Adrenal gland (tissue), 12 donors: Measurements from ENCODE around the gene KANSL2. TPM values are rescaled to one million over a fixed set of nuclear protein-coding genes. Genes with fewer than 3 reads are reported as not detected.
"Not testable (repeated sequence)": the region's sequence is repeated elsewhere in the genome, so short reads cannot be mapped to it uniquely, and the experiment has no call there.

Experiments
- DNase-seq, 7 donors: peaks; one replicate each; pipeline ENCODE4 v3.0.0-alpha.2; 2019 to 2020
- H3K27ac ChIP-seq, 5 donors: fragments of 200-600 bp; sonication (generic) in 4 of 5; 1 replicate in 3 of 5; 2 replicates in 2 of 5; pipeline versions ENCODE4 v1.5.1 to v1.8.0; 2016 to 2020; ENCODE audit warnings: mild to moderate bottlenecking in 1 of 5
- H3K27me3 ChIP-seq: fragments of 200-600 bp; 2 replicates; pipeline ENCODE4 v1.8.0; 2021
- H3K36me3 ChIP-seq, 2 donors: fragments of 200-600 bp; replicated peaks in 1 of 2; 1 replicate in 1 of 2; 2 replicates in 1 of 2; pipeline versions ENCODE4 v1.5.1 to v1.8.0; 2018 to 2022
- H3K4me1 ChIP-seq, 2 donors: fragments of 200-600 bp; replicated peaks in 1 of 2; 1 replicate in 1 of 2; 2 replicates in 1 of 2; pipeline versions ENCODE4 v1.5.1 to v1.8.0; 2018 to 2021
- H3K4me3 ChIP-seq, 4 donors: fragments of 200-600 bp; sonication (generic) in 3 of 4; one replicate each; pipeline ENCODE4 v1.5.1; 2016 to 2018
- H3K9me3 ChIP-seq, 3 donors: fragments of 200-600 bp; sonication (generic) in 1 of 3; replicated peaks in 1 of 3; 1 replicate in 2 of 3; 2 replicates in 1 of 3; pipeline versions ENCODE4 v1.5.1 to v1.8.0; 2016 to 2021
- CTCF ChIP-seq, 6 experiments: fragments of 450-650 bp in 4 of 6; fragments of 200-600 bp in 2 of 6; sonication (generic) in 1 of 6; IDR thresholded peaks; 1 replicate in 5 of 6; 2 replicates in 1 of 6; pipeline versions ENCODE4 v1.5.1 to v1.8.0; 2016 to 2021; ENCODE audit warnings: antibody characterized with exemption in 6 of 6, mild to moderate bottlenecking in 2 of 6, moderate library complexity in 1 of 6
- POLR2A ChIP-seq, 2 donors: fragments of 450-650 bp; IDR thresholded peaks; one replicate each; pipeline ENCODE4 v1.6.1; 2017; ENCODE audit warnings: antibody characterized with exemption in 2 of 2, mild to moderate bottlenecking in 2 of 2, moderate library complexity in 1 of 2
- WGBS, 4 donors: extraction: QIAGEN DNeasy Blood & Tissue Kit in 2 of 4; methylation state at CpG; one replicate each; pipeline versions ENCODE4 v1.1.5 to v1.1.7; 2013 to 2017; 5-methylcytosine and 5-hydroxymethylcytosine counted together
- intact Hi-C, 2 donors: fragments of 100-400 bp; cut with DNase I; formaldehyde crosslinking; loops; one replicate each; pipeline versions ENCODE4 v1.14.1 to v1.15.0; 2022 to 2023
- polyA plus RNA-seq, 3 donors: library from polyadenylated mRNA; stranded (reverse); fragments of 200-250 nt in 2 of 3; fragments of 350-450 nt in 1 of 3; fragmentation: Illumina TruSeq in 1 of 3; extraction: RNeasy Lipid Tissue Mini Kit (QIAGEN cat#74804) in 1 of 3; gene quantifications; one replicate each; pipeline ENCODE4 v1.2.3, GENCODE V29; 2013 to 2014
- total RNA-seq, 9 donors: library from RNA; depleted of rRNA in 4 of 9; stranded (reverse); fragments of >200 nt in 4 of 9; fragments of 120-200 nt in 1 of 9; fragmentation: NEBNext Ultra II Directional in 1 of 9; extraction: Animal tissue kit (Norgen Biotek cat#: 25700) in 1 of 9; gene quantifications; one replicate each; pipeline versions ENCODE4 v1.1.0 to v1.2.4, GENCODE V29; 2013 to 2023
- donor health status: healthy with polysubstance abuse.
- donor health status: Bipolar disorder and iron deficiency.
- donor health status: DM: yes; HTN: yes; CAD: no.
- donor health status: DM: no; HTN: no; CAD: no.
- donor health status: DM: no; HTN: no; CAD: no.
- donor health status: DM: yes; HTN: yes; CAD: no.

KANSL2 gene
- total and polyA plus RNA-seq, 12 donors: 21.3 to 67.6 (median 26.9) TPM

GRCh38 chr12:48643011-48643410 is 39.0 kb downstream of the KANSL2 start:
- H3K27ac ChIP-seq: no peak overlapping the region
- WGBS, 4 donors: 91 to 98% (median 95%) methylated on average over 2 of the region's 2 CpGs
- H3K4me3 ChIP-seq: no peak overlapping the region
- no peaks in the 10 kb centered on the region for H3K4me1 ChIP-seq
- no peaks in the 10 kb centered on the region for H3K9me3 ChIP-seq
- H3K27me3 ChIP-seq: no peaks in the 10 kb centered on the region
- H3K36me3 ChIP-seq: peaks cover 0 to 4% of the 10 kb centered on the region in 2 donors
- no peak for TF ChIP-seq POLR2A (IDR thresholded peaks at IDR 0.05)
- intact Hi-C loops: no loop called here
- DNase-seq: no peak

GRCh38 chr12:48641752-48642555 is 40.1 kb downstream of the KANSL2 start:
- not testable (repeated sequence) for H3K27me3 ChIP-seq
- 88 to 98% (median 97%) methylated on average over 5 to 54 of the region's 54 CpGs for WGBS, 4 donors

GRCh38 chr12:48640854-48641253 is 41.2 kb downstream of the KANSL2 start:
- intact Hi-C loops: no loop called here
- no peak for TF ChIP-seq POLR2A (IDR thresholded peaks at IDR 0.05)
- TF ChIP-seq CTCF (IDR thresholded peaks at IDR 0.05): no peak
- Histone ChIP-seq H3K27me3 (no peaks in the 10 kb centered on the region), H3K9me3 (no peaks in the 10 kb centered on the region), H3K4me1 (no peaks in the 10 kb centered on the region), H3K36me3 (peaks cover 0 to 4% of the 10 kb centered on the region in 2 donors), H3K4me3 (no peak overlapping the region), H3K27ac (no peak overlapping the region)
- no peak for DNase-seq
- WGBS, 4 donors: 89 to 95% (median 92%) methylated on average over 3 of the region's 3 CpGs

More at GRCh38 chr12:48641752-48642555, 40.1 kb downstream of the KANSL2 start:
- DNase-seq, H3K9me3 ChIP-seq, H3K4me3 ChIP-seq, H3K36me3 ChIP-seq, intact Hi-C loops, H3K4me1 ChIP-seq, H3K27ac ChIP-seq: not testable (repeated sequence)

GRCh38 chr12:48640428-48640827 is 41.6 kb downstream of the KANSL2 start:
- Histone ChIP-seq H3K36me3 (peaks cover 0 to 4% of the 10 kb centered on the region in 2 donors), H3K4me3 (no peak overlapping the region), H3K4me1 (no peaks in the 10 kb centered on the region), H3K27ac (no peak overlapping the region), H3K27me3 (no peaks in the 10 kb centered on the region), H3K9me3 (no peaks in the 10 kb centered on the region)
- TF ChIP-seq CTCF (IDR thresholded peaks at IDR 0.05): no peak
- no peak for TF ChIP-seq POLR2A (IDR thresholded peaks at IDR 0.05)
- intact Hi-C loops: no loop called here
- no peak for DNase-seq

GRCh38 chr12:48631071-48631470 is 51.0 kb downstream of the KANSL2 start:
- no peak for TF ChIP-seq CTCF (IDR thresholded peaks at IDR 0.05)
- WGBS, 4 donors: 50 to 67% (median 52%) methylated on average over 1 of the region's 1 CpG
- Histone ChIP-seq H3K27ac (no peak overlapping the region), H3K36me3 (no peaks in the 10 kb centered on the region), H3K4me1 (no peaks in the 10 kb centered on the region), H3K27me3 (no peaks in the 10 kb centered on the region), H3K4me3 (no peak overlapping the region), H3K9me3 (no peaks in the 10 kb centered on the region)
- no peak for DNase-seq
- intact Hi-C loops: no loop called here
